Liver (tissue), 9 donors: ENCODE results near the gene EBF4. TPM values are rescaled to one million over a fixed set of nuclear protein-coding genes. Genes with fewer than 3 reads are reported as not detected.

Experiments
- DNase-seq: peaks from one replicate; pipeline ENCODE4 v3.0.0-alpha.2; 2017; ENCODE audit warnings: low spot score
- H3K27ac ChIP-seq, 2 donors: one replicate each; pipeline ENCODE4 v1.7.0; 2013; ENCODE audit warnings: inconsistent platforms in 2 of 2, low read length in 2 of 2, control low read depth in 1 of 2, low read depth in 1 of 2, mild to moderate bottlenecking in 1 of 2
- H3K27me3 ChIP-seq, 4 donors: one replicate each; pipeline versions ENCODE4 v1.6.1 to v1.7.0; 2013; ENCODE audit warnings: low read length in 3 of 4, inconsistent platforms in 1 of 4, mild to moderate bottlenecking in 1 of 4, moderate library complexity in 1 of 4; ENCODE audit not compliant: control insufficient read depth in 4 of 4, insufficient read depth in 4 of 4
- H3K36me3 ChIP-seq, 4 donors: one replicate each; pipeline versions ENCODE4 v1.6.1 to v1.7.0; 2013; ENCODE audit warnings: low read length in 3 of 4, mild to moderate bottlenecking in 3 of 4, low read depth in 1 of 4, moderate library complexity in 1 of 4; ENCODE audit not compliant: control insufficient read depth in 4 of 4, insufficient read depth in 3 of 4
- H3K4me1 ChIP-seq, 4 donors: one replicate each; pipeline versions ENCODE4 v1.6.1 to v1.7.0; 2013; ENCODE audit warnings: low read length in 3 of 4, mild to moderate bottlenecking in 3 of 4, moderate library complexity in 1 of 4; ENCODE audit not compliant: control insufficient read depth in 4 of 4, insufficient read depth in 4 of 4
- H3K4me3 ChIP-seq, 3 donors: one replicate each; pipeline versions ENCODE4 v1.6.1 to v1.7.0; 2013; ENCODE audit warnings: low read length in 3 of 3, control low read depth in 1 of 3, low read depth in 1 of 3, mild to moderate bottlenecking in 1 of 3
- H3K9ac ChIP-seq, 2 donors: one replicate each; pipeline ENCODE4 v1.7.0; 2013; ENCODE audit warnings: low read length in 2 of 2, mild to moderate bottlenecking in 2 of 2, moderate library complexity in 2 of 2, control low read depth in 1 of 2, low read depth in 1 of 2
- H3K9me3 ChIP-seq, 4 donors: one replicate each; pipeline versions ENCODE4 v1.6.1 to v1.7.0; 2013; ENCODE audit warnings: low read length in 3 of 4; ENCODE audit not compliant: control insufficient read depth in 4 of 4
- EGR1 ChIP-seq, 2 donors: IDR thresholded peaks; 2 replicates each; pipeline ENCODE4 v1.6.1; 2016 to 2018; ENCODE audit warnings: antibody characterized with exemption in 2 of 2, low read depth in 2 of 2
- FOXA1 ChIP-seq: IDR thresholded peaks from 2 replicates; pipeline ENCODE4 v1.6.1; 2016; ENCODE audit warnings: antibody characterized with exemption
- FOXA2 ChIP-seq: IDR thresholded peaks from 2 replicates; pipeline ENCODE4 v1.6.1; 2016; ENCODE audit warnings: antibody characterized with exemption
- HNF4A ChIP-seq, 2 donors: conservative IDR thresholded peaks; 2 replicates each; pipeline ENCODE4 v1.6.1; 2016; ENCODE audit warnings: antibody characterized with exemption in 2 of 2, mild to moderate bottlenecking in 2 of 2
- HNF4G ChIP-seq: IDR thresholded peaks from 2 replicates; pipeline ENCODE4 v1.6.1; 2016; ENCODE audit warnings: antibody characterized with exemption
- JUND ChIP-seq, 2 donors: IDR thresholded peaks; 2 replicates each; pipeline ENCODE4 v1.6.1; 2016; ENCODE audit warnings: antibody characterized with exemption in 2 of 2
- RAD21 ChIP-seq, 2 donors: IDR thresholded peaks; 2 replicates each; pipeline ENCODE4 v1.6.1; 2016; ENCODE audit warnings: antibody characterized with exemption in 2 of 2, mild to moderate bottlenecking in 2 of 2
- RXRA ChIP-seq, 2 donors: IDR thresholded peaks; 2 replicates each; pipeline ENCODE4 v1.6.1; 2017 to 2018; ENCODE audit warnings: antibody characterized with exemption in 2 of 2, mild to moderate bottlenecking in 1 of 2
- SP1 ChIP-seq: IDR thresholded peaks from 2 replicates; pipeline ENCODE4 v1.6.1; 2018; ENCODE audit warnings: antibody characterized with exemption, mild to moderate bottlenecking
- TAF1 ChIP-seq: conservative IDR thresholded peaks from 2 replicates; pipeline ENCODE4 v1.6.1; 2016; ENCODE audit warnings: antibody characterized with exemption, mild to moderate bottlenecking
- WGBS: extraction: QIAGEN DNeasy Blood & Tissue Kit; methylation state at CpG from one replicate; pipeline ENCODE4 v1.1.7; 2013; 5-methylcytosine and 5-hydroxymethylcytosine counted together
- polyA plus RNA-seq, 2 donors: library from polyadenylated mRNA; stranded (reverse) in 1 of 2; unstranded in 1 of 2; fragments of 200-250 nt in 1 of 2; fragments of >200 nt in 1 of 2; fragmentation: Nextera tagmentation in 1 of 2; extraction: Ambion mirVana in 1 of 2; gene quantifications; one replicate each; pipeline versions ENCODE4 v1.2.1 to v1.2.3, GENCODE V29; 2013 to 2015
- total RNA-seq, 2 donors: library from RNA; depleted of rRNA; stranded (reverse); fragments of >200 nt; gene quantifications; one replicate each; pipeline ENCODE4 v1.2.3, GENCODE V29; 2014
- TF ChIP-seq, protein P1 (sequence below): fragments of 150-350 bp; IDR thresholded peaks from 2 replicates; pipeline ENCODE4 v1.5.1; 2017; ENCODE audit warnings: improper control_type of control experiment, low read depth, low read length; ENCODE audit not compliant: missing input control
- TF ChIP-seq, protein P2 (sequence below): IDR thresholded peaks from 2 replicates; pipeline ENCODE4 v1.6.1; 2016; ENCODE audit warnings: antibody characterized with exemption
- TF ChIP-seq, protein P3 (sequence below): IDR thresholded peaks from 2 replicates; pipeline ENCODE4 v1.6.1; 2016; ENCODE audit warnings: antibody characterized with exemption
- TF ChIP-seq, protein P4 (sequence below): IDR thresholded peaks from 2 replicates; pipeline ENCODE4 v1.6.1; 2016; ENCODE audit warnings: antibody characterized with exemption
- TF ChIP-seq, protein P5 (sequence below): IDR thresholded peaks from 2 replicates; pipeline ENCODE4 v1.6.1; 2016; ENCODE audit warnings: antibody characterized with exemption, mild to moderate bottlenecking
- donor health status: healthy.
- donor health status: healthy.
- donor health status: healthy.
- donor health status: healthy.
- donor health status: healthy.

The EBF4 gene
- total and polyA plus RNA-seq, 4 donors, result 2.3 to 4.0 (median 2.9) TPM

DNA sequence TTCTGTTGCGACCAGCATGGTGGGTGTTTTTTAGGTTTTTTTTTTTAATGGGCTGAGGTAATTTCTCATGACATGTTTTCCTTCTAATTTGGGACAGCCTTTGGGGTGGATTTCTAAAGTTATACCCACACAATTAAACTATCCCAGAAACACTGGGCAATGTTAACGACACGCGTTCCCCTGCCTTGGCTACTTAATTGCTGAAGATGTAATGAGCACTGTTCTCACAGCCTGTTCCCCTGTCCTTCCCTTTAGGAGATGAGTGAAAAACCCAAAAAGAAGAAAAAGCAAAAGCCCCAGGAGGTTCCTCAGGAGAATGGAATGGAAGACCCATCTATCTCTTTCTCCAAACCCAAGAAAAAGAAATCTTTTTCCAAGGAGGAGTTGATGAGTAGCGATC lies 34.9 kb upstream of the EBF4 start:
- Histone ChIP-seq H3K9me3 (no peaks in the 10 kb centered on the region), H3K27ac (no peak overlapping the region), H3K27me3 (no peaks in the 10 kb centered on the region), H3K4me3 (no peak overlapping the region), H3K4me1 (peaks cover 3 to 18% (median 11%) of the 10 kb centered on the region in 4 donors), H3K9ac (no peak overlapping the region), H3K36me3 (peaks cover 24 to 78% (median 65%) of the 10 kb centered on the region in 4 donors)
- WGBS, result 95% methylated on average over 5 of the region's 5 CpGs
- no peak for DNase-seq
- TF ChIP-seq JUND (IDR thresholded peaks at IDR 0.05), result no peak
- no peak for TF ChIP-seq FOXA2
- TF ChIP-seq EGR1 (IDR thresholded peaks at IDR 0.05; ENCODE audit: low read depth in 2 of 2), result no peak

DNA sequence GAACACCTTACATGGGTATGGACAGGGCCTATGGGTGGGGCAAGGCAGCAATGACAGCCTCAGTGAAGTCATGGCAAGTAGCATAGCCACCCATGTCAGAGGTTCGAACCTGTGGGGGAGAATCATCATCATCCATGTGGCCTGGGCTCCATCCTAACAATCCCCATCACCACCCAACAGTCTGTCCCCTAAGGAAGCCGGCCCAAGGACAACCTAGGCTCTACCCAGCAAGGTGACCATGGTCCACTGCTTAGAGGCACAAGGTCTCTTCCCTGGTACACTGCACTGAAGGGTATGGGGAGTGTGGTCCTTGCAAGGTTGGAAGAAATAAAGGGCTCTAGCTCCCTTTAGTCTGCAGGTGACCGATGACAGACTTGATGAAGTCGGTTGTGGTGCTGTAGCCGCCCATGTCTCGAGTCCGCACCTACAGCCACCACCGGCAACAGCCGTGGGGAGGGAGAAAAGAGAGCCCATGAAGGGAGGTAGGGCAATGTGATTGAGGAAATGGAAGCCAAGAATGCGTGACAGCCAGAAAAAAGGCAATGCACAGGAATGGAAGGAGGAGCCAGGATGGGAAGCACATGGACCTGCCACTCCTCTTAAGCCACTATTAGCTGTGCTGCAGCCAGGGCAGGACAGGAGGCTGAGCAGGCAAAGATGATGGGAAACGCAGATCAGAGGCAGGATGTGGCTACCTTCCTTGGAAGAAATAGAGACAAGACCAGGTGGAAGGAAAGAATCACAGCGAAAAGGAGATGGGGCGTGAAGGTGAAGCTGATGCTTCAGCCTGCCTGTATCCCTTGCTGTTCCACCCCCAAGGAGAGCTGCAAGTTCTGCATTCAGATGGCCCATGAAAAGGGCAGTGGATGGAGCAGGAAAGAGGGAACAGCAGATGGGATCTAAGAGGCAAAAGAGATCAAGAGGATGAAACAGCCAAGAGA lies 33.9 kb upstream of the EBF4 start:
- TF ChIP-seq, protein P1, sequence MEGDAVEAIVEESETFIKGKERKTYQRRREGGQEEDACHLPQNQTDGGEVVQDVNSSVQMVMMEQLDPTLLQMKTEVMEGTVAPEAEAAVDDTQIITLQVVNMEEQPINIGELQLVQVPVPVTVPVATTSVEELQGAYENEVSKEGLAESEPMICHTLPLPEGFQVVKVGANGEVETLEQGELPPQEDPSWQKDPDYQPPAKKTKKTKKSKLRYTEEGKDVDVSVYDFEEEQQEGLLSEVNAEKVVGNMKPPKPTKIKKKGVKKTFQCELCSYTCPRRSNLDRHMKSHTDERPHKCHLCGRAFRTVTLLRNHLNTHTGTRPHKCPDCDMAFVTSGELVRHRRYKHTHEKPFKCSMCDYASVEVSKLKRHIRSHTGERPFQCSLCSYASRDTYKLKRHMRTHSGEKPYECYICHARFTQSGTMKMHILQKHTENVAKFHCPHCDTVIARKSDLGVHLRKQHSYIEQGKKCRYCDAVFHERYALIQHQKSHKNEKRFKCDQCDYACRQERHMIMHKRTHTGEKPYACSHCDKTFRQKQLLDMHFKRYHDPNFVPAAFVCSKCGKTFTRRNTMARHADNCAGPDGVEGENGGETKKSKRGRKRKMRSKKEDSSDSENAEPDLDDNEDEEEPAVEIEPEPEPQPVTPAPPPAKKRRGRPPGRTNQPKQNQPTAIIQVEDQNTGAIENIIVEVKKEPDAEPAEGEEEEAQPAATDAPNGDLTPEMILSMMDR, result no peak
- TF ChIP-seq, protein P2, sequence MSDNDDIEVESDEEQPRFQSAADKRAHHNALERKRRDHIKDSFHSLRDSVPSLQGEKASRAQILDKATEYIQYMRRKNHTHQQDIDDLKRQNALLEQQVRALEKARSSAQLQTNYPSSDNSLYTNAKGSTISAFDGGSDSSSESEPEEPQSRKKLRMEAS, result no peak
- TF ChIP-seq FOXA2, result no peak
- no peak for TF ChIP-seq HNF4A (conservative IDR thresholded peaks at IDR 0.05)
- TF ChIP-seq JUND (IDR thresholded peaks at IDR 0.05), result no peak
- no peak for TF ChIP-seq EGR1 (IDR thresholded peaks at IDR 0.05; ENCODE audit: low read depth in 2 of 2)
- TF ChIP-seq, protein P3, sequence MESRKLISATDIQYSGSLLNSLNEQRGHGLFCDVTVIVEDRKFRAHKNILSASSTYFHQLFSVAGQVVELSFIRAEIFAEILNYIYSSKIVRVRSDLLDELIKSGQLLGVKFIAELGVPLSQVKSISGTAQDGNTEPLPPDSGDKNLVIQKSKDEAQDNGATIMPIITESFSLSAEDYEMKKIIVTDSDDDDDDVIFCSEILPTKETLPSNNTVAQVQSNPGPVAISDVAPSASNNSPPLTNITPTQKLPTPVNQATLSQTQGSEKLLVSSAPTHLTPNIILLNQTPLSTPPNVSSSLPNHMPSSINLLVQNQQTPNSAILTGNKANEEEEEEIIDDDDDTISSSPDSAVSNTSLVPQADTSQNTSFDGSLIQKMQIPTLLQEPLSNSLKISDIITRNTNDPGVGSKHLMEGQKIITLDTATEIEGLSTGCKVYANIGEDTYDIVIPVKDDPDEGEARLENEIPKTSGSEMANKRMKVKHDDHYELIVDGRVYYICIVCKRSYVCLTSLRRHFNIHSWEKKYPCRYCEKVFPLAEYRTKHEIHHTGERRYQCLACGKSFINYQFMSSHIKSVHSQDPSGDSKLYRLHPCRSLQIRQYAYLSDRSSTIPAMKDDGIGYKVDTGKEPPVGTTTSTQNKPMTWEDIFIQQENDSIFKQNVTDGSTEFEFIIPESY, result no peak
- TF ChIP-seq SP1, result no peak
- Histone ChIP-seq H3K27me3 (no peaks in the 10 kb centered on the region), H3K4me1 (peaks cover 3 to 20% (median 13%) of the 10 kb centered on the region in 4 donors), H3K4me3 (no peak overlapping the region), H3K9me3 (no peaks in the 10 kb centered on the region), H3K9ac (no peak overlapping the region), H3K36me3 (peaks cover 24 to 78% (median 65%) of the 10 kb centered on the region in 4 donors), H3K27ac (no peak overlapping the region)
- WGBS, result 86% methylated on average over 13 of the region's 13 CpGs
- DNase-seq, result no peak

DNA sequence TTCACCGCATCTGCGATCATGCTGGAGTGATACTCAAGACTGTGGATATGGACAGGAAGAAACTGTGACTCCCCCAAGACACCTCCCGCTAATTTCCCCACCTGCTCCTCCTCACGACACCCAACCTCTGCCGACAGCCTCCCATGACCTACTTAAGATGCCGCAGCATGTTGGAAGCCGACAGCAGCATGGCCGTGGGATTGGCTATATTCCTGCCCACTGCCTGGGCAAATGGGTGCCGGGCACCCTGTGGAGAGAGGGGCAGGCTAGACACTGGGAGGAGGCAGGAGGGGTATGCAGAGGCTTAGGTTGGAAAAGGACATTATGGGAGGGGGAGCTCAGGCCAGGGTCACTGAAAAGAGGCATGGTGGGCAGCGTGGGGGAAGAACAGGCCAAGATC lies 33.0 kb upstream of the EBF4 start:
- H3K9me3 ChIP-seq, result no peaks in the 10 kb centered on the region
- WGBS, result 95% methylated on average over 10 of the region's 10 CpGs
- no peak overlapping the region for H3K9ac ChIP-seq
- no peak for DNase-seq
- H3K27me3 ChIP-seq, result no peaks in the 10 kb centered on the region
- H3K36me3 ChIP-seq, result peaks cover 20 to 75% (median 60%) of the 10 kb centered on the region in 4 donors
- no peak overlapping the region for H3K4me3 ChIP-seq
- H3K27ac ChIP-seq, result no peak overlapping the region
- peaks cover 1 to 15% (median 12%) of the 10 kb centered on the region in 4 donors for H3K4me1 ChIP-seq
- no peak for TF ChIP-seq HNF4G
- no peak for TF ChIP-seq RAD21 (IDR thresholded peaks at IDR 0.05)
- no peak for TF ChIP-seq HNF4A (conservative IDR thresholded peaks at IDR 0.05)
- TF ChIP-seq FOXA2, result no peak
- TF ChIP-seq, protein P4, sequence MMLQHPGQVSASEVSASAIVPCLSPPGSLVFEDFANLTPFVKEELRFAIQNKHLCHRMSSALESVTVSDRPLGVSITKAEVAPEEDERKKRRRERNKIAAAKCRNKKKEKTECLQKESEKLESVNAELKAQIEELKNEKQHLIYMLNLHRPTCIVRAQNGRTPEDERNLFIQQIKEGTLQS, result no peak
- TF ChIP-seq, protein P3, result no peak
- TF ChIP-seq FOXA1, result no peak
- TF ChIP-seq SP1, result no peak
- no peak for TF ChIP-seq RXRA (IDR thresholded peaks at IDR 0.05)
- no peak for TF ChIP-seq TAF1
- TF ChIP-seq, protein P5, sequence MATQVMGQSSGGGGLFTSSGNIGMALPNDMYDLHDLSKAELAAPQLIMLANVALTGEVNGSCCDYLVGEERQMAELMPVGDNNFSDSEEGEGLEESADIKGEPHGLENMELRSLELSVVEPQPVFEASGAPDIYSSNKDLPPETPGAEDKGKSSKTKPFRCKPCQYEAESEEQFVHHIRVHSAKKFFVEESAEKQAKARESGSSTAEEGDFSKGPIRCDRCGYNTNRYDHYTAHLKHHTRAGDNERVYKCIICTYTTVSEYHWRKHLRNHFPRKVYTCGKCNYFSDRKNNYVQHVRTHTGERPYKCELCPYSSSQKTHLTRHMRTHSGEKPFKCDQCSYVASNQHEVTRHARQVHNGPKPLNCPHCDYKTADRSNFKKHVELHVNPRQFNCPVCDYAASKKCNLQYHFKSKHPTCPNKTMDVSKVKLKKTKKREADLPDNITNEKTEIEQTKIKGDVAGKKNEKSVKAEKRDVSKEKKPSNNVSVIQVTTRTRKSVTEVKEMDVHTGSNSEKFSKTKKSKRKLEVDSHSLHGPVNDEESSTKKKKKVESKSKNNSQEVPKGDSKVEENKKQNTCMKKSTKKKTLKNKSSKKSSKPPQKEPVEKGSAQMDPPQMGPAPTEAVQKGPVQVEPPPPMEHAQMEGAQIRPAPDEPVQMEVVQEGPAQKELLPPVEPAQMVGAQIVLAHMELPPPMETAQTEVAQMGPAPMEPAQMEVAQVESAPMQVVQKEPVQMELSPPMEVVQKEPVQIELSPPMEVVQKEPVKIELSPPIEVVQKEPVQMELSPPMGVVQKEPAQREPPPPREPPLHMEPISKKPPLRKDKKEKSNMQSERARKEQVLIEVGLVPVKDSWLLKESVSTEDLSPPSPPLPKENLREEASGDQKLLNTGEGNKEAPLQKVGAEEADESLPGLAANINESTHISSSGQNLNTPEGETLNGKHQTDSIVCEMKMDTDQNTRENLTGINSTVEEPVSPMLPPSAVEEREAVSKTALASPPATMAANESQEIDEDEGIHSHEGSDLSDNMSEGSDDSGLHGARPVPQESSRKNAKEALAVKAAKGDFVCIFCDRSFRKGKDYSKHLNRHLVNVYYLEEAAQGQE, result no peak
- TF ChIP-seq, protein P2, result no peak
